Uterus (tissue), 2 donors: Measurements from ENCODE around the gene EIF4E1B.

Experiments used
- CTCF ChIP-seq, 4 experiments: fragments of 200-600 bp in 2 of 4; fragments of 450-650 bp in 2 of 4; sonication (generic) in 2 of 4; IDR thresholded peaks; one replicate each; pipeline ENCODE4 v1.5.1; 2016 to 2019; ENCODE audit warnings: antibody characterized with exemption in 4 of 4, mild to moderate bottlenecking in 2 of 4, moderate library complexity in 1 of 4
- POLR2A ChIP-seq, 2 donors: fragments of 450-650 bp; IDR thresholded peaks; one replicate each; pipeline ENCODE4 v1.6.1; 2016; ENCODE audit warnings: antibody characterized with exemption in 2 of 2, mild to moderate bottlenecking in 1 of 2, moderate library complexity in 1 of 2

GRCh38 chr5:176624142-176624541 is 6.3 kb upstream of the EIF4E1B start:
- TF ChIP-seq POLR2A (IDR thresholded peaks at IDR 0.05) (no peak), CTCF (IDR thresholded peaks at IDR 0.05) (no peak)
